Vagina (tissue), 2 donors: ENCODE results near the gene TNKS1BP1.

Experiments
- POLR2A ChIP-seq, 2 donors: fragments of 450-650 bp; IDR thresholded peaks; one replicate each; pipeline ENCODE4 v1.6.1; 2017; ENCODE audit warnings: antibody characterized with exemption in 2 of 2, mild to moderate bottlenecking in 2 of 2, moderate library complexity in 2 of 2
- POLR2AphosphoS5 ChIP-seq, 2 donors: sonication (generic); formaldehyde crosslinking; IDR thresholded peaks; one replicate each; pipeline ENCODE4 v1.9.0; 2017; ENCODE audit warnings: antibody characterized with exemption in 2 of 2, mild to moderate bottlenecking in 2 of 2, low read depth in 1 of 2; ENCODE audit not compliant: insufficient read depth in 1 of 2
- TF ChIP-seq, protein P1 (sequence below), 3 experiments: fragments of 450-650 bp in 2 of 3; fragments of 200-600 bp in 1 of 3; sonication (generic) in 1 of 3; IDR thresholded peaks; one replicate each; pipeline ENCODE4 v1.5.1; 2017 to 2019; ENCODE audit warnings: antibody characterized with exemption in 3 of 3, mild to moderate bottlenecking in 2 of 3, moderate library complexity in 2 of 3

- TF ChIP-seq, protein P1, sequence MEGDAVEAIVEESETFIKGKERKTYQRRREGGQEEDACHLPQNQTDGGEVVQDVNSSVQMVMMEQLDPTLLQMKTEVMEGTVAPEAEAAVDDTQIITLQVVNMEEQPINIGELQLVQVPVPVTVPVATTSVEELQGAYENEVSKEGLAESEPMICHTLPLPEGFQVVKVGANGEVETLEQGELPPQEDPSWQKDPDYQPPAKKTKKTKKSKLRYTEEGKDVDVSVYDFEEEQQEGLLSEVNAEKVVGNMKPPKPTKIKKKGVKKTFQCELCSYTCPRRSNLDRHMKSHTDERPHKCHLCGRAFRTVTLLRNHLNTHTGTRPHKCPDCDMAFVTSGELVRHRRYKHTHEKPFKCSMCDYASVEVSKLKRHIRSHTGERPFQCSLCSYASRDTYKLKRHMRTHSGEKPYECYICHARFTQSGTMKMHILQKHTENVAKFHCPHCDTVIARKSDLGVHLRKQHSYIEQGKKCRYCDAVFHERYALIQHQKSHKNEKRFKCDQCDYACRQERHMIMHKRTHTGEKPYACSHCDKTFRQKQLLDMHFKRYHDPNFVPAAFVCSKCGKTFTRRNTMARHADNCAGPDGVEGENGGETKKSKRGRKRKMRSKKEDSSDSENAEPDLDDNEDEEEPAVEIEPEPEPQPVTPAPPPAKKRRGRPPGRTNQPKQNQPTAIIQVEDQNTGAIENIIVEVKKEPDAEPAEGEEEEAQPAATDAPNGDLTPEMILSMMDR (IDR thresholded peaks at IDR 0.05), result no peak
- TF ChIP-seq POLR2A (IDR thresholded peaks at IDR 0.05) (no peak), POLR2AphosphoS5 (IDR thresholded peaks at IDR 0.05; ENCODE audit: insufficient read depth in 1 of 2, low read depth in 1 of 2) (peak in 1 of 2 donors; percentile 56)
Observed at GRCh38 chr11:57324154-57324885, 432 bp downstream of the TNKS1BP1 start.
